Colon (tissue), 2 donors: ENCODE measurements around the gene CHST11.

ENCODE experiments used
- FAIRE-seq: peaks from 2 replicates; lab custom pipeline; 2012; peaks lifted over from hg19 to GRCh38; lab: Jason Lieb, UNC
- donor health status: control.
- donor health status: control.

Gene CHST11

GRCh38 chr12:104701301-104701700, 244.6 kb downstream of the CHST11 start:
- FAIRE-seq, result no peak

DNA sequence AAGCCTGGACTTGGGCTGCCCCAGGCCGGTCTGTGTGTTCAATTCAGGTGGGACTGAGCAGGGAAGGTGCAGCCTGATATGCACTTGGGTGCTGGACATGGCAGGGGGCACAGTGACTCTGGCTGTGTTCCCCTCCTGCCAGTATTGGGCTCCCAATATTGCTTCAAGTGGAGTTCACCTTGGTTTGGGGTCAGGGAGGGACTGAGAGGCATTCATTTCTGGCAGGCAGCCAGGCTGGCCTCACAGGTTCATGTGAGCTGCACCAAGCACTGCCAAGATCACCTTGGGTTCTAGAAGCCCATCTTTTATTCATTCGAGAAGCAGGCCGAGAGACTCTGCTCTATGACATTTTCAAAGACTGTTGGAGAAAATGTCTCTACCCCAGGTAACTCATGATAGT, 245.0 kb downstream of the CHST11 start:
- FAIRE-seq, result no peak

DNA sequence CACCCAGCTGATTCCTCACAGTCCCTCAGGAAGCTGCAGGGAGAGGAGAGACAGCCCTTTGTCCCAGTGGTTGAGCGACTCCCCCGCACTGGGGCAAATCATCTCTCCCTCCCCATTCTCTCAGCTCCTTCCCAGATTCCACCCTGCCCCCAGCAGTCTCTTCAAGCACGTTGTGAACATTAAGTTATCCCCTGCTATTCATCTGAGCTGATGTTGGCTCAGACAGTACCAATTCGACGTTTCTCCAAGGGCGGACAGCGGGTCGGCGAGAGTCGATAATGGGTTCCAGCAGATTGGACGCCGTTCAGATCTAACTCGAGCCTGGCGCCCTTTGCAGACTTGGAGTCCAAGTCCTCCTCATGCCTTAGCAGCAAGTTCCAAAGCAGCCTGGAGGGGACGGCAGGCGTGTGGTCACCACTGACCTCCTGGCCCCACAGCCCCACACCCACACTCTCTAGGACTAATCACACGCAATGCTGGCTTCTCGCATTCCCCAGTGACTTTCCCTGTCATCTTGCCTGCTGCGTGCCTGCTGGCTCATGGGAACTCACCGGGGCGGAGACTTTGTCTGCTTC, 245.9 kb downstream of the CHST11 start:
- no peak for FAIRE-seq

- no peak for FAIRE-seq
Measured at GRCh38 chr12:104703372-104703771, 246.6 kb downstream of the CHST11 start.

GRCh38 chr12:104704224-104704779, 247.6 kb downstream of the CHST11 start:
- no peak for FAIRE-seq

DNA sequence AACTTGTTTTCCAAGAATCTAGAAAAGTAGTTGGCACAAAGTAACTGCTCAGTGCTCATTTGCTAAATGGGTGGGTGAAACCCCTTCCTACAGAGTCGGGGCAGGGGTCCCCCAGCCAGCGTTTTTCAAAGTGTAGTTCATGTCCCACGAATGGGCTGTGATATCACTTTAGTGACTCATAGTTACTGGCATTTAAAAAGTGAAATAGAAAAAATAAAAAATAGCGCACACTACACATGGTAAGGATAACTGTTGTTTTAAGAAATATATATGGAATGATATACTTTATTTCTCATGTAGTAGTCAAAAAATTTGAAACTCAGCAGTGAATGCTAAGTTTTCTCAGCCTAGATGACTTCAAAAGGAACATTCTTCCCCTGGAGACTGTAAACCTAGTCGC, 250.4 kb downstream of the CHST11 start:
- FAIRE-seq, result no peak

GRCh38 chr12:104707794-104708558, 251.2 kb downstream of the CHST11 start:
- no peak for FAIRE-seq

DNA sequence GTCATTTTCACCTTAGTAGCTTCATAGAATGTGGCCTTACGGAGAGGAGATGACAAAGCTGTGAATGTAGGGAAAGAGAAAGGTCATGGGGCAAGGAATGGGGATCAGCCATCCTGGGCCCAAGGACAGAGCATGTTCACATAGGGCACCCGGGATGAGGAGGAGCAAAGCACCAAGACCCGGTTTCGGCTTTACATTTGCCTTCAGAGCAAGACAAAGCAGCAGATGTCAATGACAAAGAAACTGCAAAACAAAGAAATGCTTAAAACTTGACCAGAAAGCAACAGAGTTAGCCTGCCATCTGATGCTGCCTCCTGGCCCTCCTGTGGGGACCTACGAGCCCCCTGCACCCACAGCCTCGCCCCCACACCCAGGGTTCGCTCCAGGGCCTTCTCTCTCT, 252.1 kb downstream of the CHST11 start:
- FAIRE-seq, result no peak

DNA sequence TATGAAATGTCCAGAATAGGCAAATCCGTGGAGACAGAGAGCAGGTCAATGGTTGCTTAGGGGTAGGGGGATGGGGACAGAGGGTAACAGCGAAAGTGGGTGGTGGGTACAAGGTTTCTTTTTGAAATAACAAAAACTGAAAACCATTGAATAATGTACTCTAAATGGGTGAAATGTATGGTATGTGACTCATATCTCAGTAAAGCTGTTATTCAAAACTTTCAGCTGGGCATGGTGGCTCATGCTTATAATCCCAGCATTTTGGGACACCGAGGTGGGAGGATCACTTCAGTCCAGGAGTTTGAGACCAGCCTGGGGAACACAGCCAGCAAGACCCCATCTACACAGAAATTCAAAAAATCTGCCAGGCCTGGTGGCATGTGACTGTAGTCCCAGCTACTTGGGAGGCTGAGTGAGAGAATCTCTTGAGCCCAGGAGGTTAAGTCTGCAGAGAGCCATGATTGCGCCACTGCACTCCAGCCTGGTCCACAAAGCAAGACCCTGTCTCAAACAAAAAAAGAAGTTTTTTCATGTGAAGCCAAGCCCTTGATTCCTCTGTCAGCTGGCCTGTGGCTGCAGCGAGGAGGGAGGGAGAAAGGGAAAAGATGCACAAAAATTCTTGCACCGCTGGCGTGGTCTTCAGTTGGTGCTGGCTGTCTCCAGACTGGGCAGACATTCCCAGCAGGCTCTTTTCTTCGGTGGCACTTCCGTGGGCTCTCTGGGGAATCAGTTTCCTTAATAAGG, 253.1 kb downstream of the CHST11 start:
- FAIRE-seq, result no peak

- FAIRE-seq, result no peak
Measured at GRCh38 chr12:104710940-104711689, 254.4 kb downstream of the CHST11 start.

GRCh38 chr12:104712477-104712876, 255.7 kb downstream of the CHST11 start:
- no peak for FAIRE-seq

DNA sequence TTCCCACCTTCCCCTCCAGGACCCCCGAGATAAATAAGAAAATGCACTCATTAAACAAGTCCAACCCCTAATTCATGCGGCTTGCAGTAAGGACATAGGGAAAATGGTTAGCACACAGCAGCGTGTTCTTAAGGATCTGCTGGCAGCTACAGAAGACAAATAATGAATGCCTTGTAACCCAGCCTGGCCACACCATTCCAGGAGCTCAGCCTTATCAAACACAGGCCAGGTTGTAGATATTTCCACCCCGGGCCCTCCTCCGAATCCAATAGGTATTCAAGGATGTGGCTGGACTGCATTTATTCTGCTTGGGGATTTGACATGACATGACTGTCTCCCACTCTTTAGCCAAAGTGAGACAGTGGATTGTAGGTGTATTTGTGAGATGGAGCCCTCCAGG, 256.2 kb downstream of the CHST11 start:
- no peak for FAIRE-seq

GRCh38 chr12:104713444-104713843, 256.7 kb downstream of the CHST11 start:
- no peak for FAIRE-seq

GRCh38 chr12:104714369-104714768, 257.6 kb downstream of the CHST11 start:
- no peak for FAIRE-seq

- FAIRE-seq, result no peak
Measured at GRCh38 chr12:104716172-104716571, 259.4 kb downstream of the CHST11 start.

DNA sequence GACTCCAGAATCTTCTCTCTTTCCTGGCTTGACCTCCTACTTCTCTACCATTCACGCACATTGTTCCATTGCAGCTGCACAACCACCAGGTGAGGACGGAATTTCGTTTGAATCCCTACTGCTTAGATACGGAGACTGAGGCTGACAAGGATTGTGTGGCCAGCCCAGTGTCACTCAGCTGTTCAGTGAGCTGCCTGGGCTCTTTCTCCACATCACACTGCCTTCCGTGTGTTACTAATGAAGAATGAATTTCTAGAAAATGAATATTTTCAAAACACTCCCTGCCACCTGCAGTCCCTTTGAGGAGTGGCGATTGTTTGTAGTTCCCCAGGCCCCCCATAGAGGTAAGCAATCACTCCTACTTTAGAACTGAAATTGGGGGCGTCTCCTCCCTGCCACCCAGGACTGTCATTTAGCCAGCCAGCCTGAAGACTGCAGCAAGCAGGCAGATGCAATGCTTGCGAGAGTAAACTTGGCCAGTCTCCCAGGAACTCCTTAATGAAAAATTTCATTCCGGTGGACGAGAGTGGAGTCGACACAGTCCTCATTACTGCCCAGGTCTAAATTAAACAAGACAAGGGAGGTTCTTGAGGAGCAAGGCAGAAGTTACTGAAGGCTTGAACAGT, 261.7 kb downstream of the CHST11 start:
- FAIRE-seq, result no peak

GRCh38 chr12:104719700-104720338, 263.1 kb downstream of the CHST11 start:
- no peak for FAIRE-seq

- FAIRE-seq, result no peak
Measured at GRCh38 chr12:104720339-104721038, 263.7 kb downstream of the CHST11 start.

GRCh38 chr12:104721039-104721405, 264.3 kb downstream of the CHST11 start:
- no peak for FAIRE-seq

DNA sequence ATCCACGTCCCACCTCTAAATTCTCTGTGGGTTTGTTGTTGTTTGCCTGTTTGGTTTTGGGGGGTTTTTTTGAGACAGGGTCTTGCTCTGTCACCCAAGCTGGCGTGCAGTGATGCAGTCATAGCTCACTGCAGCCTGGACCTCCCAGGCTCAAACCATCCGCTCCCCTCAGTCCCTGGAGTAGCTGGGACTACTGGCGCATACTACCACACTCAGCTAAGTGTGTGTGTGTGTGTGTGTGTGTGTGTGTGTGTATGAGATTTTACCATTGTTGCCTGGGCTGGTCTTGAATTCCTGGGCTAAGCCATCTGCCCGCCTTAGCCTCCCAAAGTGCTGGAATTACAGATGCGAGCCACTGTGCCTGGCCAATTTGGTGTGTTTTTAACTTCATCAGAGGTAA, 265.2 kb downstream of the CHST11 start:
- no peak for FAIRE-seq
